ENCODE measurements around the gene TTC13. TPM values are rescaled to one million over a fixed set of nuclear protein-coding genes. Genes with fewer than 3 reads are reported as not detected.
A peak's percentile ranks its signal among the peaks of the same experiment; 100 is the strongest.

TTC13 gene
- total RNA-seq, 1 donor from 2014 or later: 20.9 TPM

DNA sequence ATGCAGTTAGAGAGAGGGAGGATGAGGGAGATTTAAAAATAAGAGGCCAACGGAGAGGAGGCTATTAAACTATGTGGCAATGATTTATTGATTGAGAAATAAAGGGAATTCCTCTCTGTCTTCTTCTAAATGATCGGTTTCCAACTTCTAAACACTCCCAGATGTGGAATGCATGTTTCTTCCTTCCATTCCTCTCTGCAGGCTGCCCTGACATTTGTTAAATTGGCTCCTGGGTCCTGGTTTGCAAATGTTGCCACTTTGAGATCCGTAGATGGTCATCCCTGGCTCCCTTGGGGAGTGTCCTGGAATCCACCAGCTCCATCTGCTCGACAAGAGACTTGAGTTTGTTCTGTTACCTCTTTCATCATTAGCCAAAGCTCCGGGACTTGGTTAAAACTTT lies 100.1 kb downstream of the TTC13 start:
- no peak for DNase-seq (ENCODE audit: low read depth, low spot score)
- Mint-ChIP-seq H3K9me3 (no peaks in the 10 kb centered on the region), H3K36me3 (ENCODE audit: low read depth) (no peaks in the 10 kb centered on the region), H3K4me3 (no peak overlapping the region), H3K27ac (ENCODE audit: unreplicated experiment) (no peak overlapping the region), H3K4me1 (peaks cover 38% of the 10 kb centered on the region), H3K27me3 (ENCODE audit: low read depth) (peaks cover 4% of the 10 kb centered on the region)
- TF ChIP-seq, protein P1, sequence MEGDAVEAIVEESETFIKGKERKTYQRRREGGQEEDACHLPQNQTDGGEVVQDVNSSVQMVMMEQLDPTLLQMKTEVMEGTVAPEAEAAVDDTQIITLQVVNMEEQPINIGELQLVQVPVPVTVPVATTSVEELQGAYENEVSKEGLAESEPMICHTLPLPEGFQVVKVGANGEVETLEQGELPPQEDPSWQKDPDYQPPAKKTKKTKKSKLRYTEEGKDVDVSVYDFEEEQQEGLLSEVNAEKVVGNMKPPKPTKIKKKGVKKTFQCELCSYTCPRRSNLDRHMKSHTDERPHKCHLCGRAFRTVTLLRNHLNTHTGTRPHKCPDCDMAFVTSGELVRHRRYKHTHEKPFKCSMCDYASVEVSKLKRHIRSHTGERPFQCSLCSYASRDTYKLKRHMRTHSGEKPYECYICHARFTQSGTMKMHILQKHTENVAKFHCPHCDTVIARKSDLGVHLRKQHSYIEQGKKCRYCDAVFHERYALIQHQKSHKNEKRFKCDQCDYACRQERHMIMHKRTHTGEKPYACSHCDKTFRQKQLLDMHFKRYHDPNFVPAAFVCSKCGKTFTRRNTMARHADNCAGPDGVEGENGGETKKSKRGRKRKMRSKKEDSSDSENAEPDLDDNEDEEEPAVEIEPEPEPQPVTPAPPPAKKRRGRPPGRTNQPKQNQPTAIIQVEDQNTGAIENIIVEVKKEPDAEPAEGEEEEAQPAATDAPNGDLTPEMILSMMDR (conservative IDR thresholded peaks at IDR 0.05): no peak

DNA sequence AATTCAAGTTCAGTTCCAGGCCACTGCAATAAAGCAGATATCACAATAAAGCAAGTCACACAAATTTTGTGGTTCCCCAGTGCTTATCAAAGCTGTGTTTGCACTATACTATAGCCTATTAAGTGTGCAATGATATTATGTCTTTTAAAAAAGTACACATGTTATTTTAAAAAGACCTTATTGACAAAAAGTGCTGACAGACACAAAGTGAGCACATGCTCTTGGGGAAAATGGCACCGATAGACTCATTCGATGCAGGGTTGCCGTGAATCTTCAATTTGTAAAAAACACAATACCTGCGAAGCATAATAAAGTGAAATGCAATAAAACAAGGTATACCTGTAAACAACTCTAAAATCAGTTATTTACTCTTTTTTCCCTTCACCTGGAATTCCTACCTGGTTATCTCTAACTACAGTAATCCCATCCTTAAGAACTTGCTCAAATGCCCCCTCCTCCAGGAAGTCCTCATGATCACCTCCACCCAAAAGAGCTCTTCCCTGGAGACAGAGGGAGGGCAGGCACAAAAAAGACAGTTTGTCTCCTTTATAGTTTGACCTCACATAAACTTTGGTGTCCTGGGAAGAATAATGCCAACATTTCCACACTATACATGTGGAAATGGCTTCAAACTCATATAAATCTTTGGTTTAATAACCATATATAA lies 100.6 kb downstream of the TTC13 start:
- H3K27ac Mint-ChIP-seq (ENCODE audit: unreplicated experiment): no peak overlapping the region
- H3K9me3 Mint-ChIP-seq: no peaks in the 10 kb centered on the region
- DNase-seq (ENCODE audit: low read depth, low spot score): no peak
- H3K36me3 Mint-ChIP-seq (ENCODE audit: low read depth): no peaks in the 10 kb centered on the region
- H3K27me3 Mint-ChIP-seq (ENCODE audit: low read depth): peaks cover 4% of the 10 kb centered on the region
- no peak overlapping the region for H3K4me3 Mint-ChIP-seq
- H3K4me1 Mint-ChIP-seq: peaks cover 38% of the 10 kb centered on the region
- TF ChIP-seq, protein P1 (conservative IDR thresholded peaks at IDR 0.05): no peak

DNA sequence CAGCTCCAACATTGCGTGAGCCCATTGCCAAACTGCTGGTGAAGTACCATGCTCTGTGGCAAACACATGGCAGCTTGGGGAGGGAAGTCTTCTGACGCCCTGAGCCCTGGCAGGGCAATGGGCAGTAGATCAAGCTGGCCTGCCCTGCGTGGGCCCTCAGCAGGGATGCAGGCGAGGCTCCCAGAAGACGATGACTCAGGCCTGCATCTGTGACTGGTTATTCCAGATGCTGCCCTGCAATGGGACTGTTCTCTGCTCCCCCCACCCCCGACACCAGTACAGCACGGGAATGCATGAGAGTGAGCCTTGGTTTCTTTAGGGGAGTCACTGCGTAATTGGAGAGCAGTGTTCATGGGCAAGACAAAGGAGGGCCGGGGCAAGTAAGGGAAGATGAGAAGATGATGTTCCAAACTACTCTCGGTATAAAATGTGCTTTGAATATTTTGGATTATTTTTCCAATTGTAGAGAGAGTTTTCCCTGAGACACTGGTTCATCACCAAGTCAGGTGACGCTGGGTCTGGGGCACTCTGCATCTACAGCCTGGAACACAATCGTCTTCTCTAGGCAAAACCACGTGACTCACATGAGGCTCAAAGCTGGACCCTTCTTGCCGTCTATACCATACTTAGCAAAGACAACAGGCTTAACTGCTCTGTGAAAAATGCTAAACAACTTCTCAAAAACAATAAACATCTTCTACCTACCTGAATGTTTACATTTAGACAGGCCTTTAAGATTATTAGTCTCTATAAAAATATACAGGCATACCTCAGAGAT lies 101.3 kb downstream of the TTC13 start:
- Mint-ChIP-seq H3K27ac (ENCODE audit: unreplicated experiment) (no peak overlapping the region), H3K36me3 (ENCODE audit: low read depth) (no peaks in the 10 kb centered on the region), H3K9me3 (no peaks in the 10 kb centered on the region), H3K4me1 (peaks cover 32% of the 10 kb centered on the region), H3K4me3 (no peak overlapping the region), H3K27me3 (ENCODE audit: low read depth) (no peaks in the 10 kb centered on the region)
- TF ChIP-seq, protein P1 (conservative IDR thresholded peaks at IDR 0.05): no peak
- DNase-seq (ENCODE audit: low read depth, low spot score): no peak

DNA sequence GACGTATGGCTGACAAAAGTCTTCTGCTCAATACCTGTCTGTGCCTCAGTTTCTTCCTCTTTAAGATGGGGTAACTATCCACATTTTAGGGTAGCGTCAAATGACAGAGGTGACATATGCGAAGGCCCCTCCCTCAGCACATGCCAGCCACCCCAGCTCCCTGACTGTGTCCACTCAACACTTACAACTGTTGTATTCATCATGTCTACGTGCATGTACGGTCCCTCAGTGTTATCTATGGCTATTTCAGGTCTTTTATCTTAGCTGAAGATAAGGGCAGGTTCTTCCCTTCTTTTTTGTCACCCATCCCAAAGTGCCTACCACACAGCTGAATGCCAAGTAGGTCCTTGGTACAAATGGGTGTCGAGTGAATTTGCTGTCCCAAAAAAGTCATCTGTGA lies 102.0 kb downstream of the TTC13 start:
- H3K27ac Mint-ChIP-seq (ENCODE audit: unreplicated experiment): no peak overlapping the region
- no peak overlapping the region for H3K4me3 Mint-ChIP-seq
- no peaks in the 10 kb centered on the region for H3K27me3 Mint-ChIP-seq (ENCODE audit: low read depth)
- H3K36me3 Mint-ChIP-seq (ENCODE audit: low read depth): no peaks in the 10 kb centered on the region
- H3K4me1 Mint-ChIP-seq: peaks cover 29% of the 10 kb centered on the region
- no peaks in the 10 kb centered on the region for H3K9me3 Mint-ChIP-seq
- DNase-seq (ENCODE audit: low read depth, low spot score): no peak
- TF ChIP-seq, protein P1 (conservative IDR thresholded peaks at IDR 0.05): no peak

DNA sequence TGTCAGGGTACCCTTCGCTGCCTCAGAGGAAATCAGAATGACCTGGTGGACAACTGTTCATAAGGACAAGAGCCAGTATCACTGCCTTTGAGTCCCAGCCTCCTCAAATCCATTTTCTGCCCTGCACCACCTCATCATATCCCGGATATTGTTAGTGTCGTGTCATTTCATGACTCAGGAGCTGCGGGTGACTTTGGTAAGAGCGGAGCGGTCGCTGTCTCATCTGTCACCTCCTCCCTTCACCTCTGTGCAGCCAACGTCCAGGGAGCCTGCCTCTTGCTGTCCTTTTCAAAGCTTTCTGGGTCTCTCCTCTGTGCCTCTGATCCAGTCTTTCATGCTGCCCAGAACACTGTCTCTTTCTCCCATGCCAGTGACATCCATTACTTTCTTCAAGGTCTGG lies 103.3 kb downstream of the TTC13 start:
- Mint-ChIP-seq H3K27ac (ENCODE audit: unreplicated experiment) (peak overlapping the region; percentile 31), H3K4me3 (no peak overlapping the region), H3K27me3 (ENCODE audit: low read depth) (no peaks in the 10 kb centered on the region), H3K36me3 (ENCODE audit: low read depth) (no peaks in the 10 kb centered on the region), H3K9me3 (no peaks in the 10 kb centered on the region), H3K4me1 (peaks cover 18% of the 10 kb centered on the region)
- DNase-seq (ENCODE audit: low read depth, low spot score): no peak
- TF ChIP-seq, protein P1 (conservative IDR thresholded peaks at IDR 0.05): no peak
